GM19023 (cell line): ENCODE results near the gene RNF166.
A peak's percentile ranks its signal among the peaks of the same experiment; 100 is the strongest.

Experiments
- ATAC-seq: cut with Tn5 transposase; IDR thresholded peaks from one replicate; pipeline ENCODE4 v1.9.1; 2021; ENCODE audit warnings: mild to moderate bottlenecking, moderate library complexity; ENCODE audit not compliant: unreplicated experiment

The RNF166 gene

GRCh38 chr16:88739977-88740726, 33.9 kb upstream of the RNF166 start:
- ATAC-seq = no peak

GRCh38 chr16:88739139-88739976, 33.1 kb upstream of the RNF166 start:
- no peak for ATAC-seq

GRCh38 chr16:88738151-88739084, 32.2 kb upstream of the RNF166 start:
- ATAC-seq = no peak

GRCh38 chr16:88737298-88738150, 31.3 kb upstream of the RNF166 start:
- peak; percentile 49 for ATAC-seq

GRCh38 chr16:88736496-88736895, 30.3 kb upstream of the RNF166 start:
- no peak for ATAC-seq

- no peak for ATAC-seq
These were observed 29.9 kb upstream of the RNF166 start for GRCh38 chr16:88736088-88736487.

- ATAC-seq = no peak
These were observed 29.4 kb upstream of the RNF166 start for GRCh38 chr16:88735616-88736015.

GRCh38 chr16:88735121-88735520, 28.9 kb upstream of the RNF166 start:
- no peak for ATAC-seq

GRCh38 chr16:88734361-88734728, 28.1 kb upstream of the RNF166 start:
- ATAC-seq = no peak

- no peak for ATAC-seq
These were observed 27.6 kb upstream of the RNF166 start for GRCh38 chr16:88733630-88734360.

- ATAC-seq = no peak
These were observed 26.7 kb upstream of the RNF166 start for GRCh38 chr16:88732961-88733294.

- no peak for ATAC-seq
These were observed 26.2 kb upstream of the RNF166 start for GRCh38 chr16:88732172-88732960.

GRCh38 chr16:88731699-88732098, 25.5 kb upstream of the RNF166 start:
- no peak for ATAC-seq

GRCh38 chr16:88730632-88731607, 24.7 kb upstream of the RNF166 start:
- no peak for ATAC-seq

GRCh38 chr16:88727871-88728270, 21.7 kb upstream of the RNF166 start:
- no peak for ATAC-seq

- ATAC-seq = no peak
These were observed 20.8 kb upstream of the RNF166 start for GRCh38 chr16:88726981-88727380.

GRCh38 chr16:88726408-88726749, 20.2 kb upstream of the RNF166 start:
- ATAC-seq = no peak
